ENCODE measurements around the gene CDX4.

DNA sequence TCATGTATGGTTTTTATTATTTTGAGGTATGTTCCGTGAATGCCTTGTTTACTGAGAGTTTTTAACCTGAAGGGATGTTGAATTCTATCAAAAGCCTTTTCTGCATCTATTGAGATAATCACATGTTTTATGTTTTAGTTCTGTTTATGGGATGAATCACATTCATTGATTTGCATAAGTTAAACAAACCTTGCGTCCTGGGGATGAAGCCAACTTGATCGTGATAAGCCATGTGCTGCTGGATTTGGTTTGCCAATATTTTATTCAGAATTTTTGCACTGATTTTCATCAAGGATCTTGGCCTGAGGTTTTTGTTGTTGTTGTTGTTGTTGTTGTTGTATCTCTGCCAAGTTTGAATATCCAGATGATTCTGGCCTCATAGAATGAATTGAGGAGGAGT, 43.8 kb downstream of the CDX4 start:
- TF ChIP-seq CTCF (IDR thresholded peaks at IDR 0.05) (no peak), POLR2A (IDR thresholded peaks at IDR 0.05) (no peak)

Measured in lower leg skin (tissue), 3 donors.